Esophagus (tissue), 2 donors: ENCODE measurements around the gene APLP1. TPM values are rescaled to one million over a fixed set of nuclear protein-coding genes. Genes with fewer than 3 reads are reported as not detected.
"Not testable (repeated sequence)": the region's sequence is repeated elsewhere in the genome, so short reads cannot be mapped to it uniquely, and the experiment has no call there.

ENCODE experiments used
- H3K27ac ChIP-seq, 2 donors: one replicate each; pipeline ENCODE4 v1.5.1; 2013; ENCODE audit warnings: low read depth in 2 of 2, mild to moderate bottlenecking in 2 of 2, inconsistent platforms in 1 of 2, low read length in 1 of 2, moderate library complexity in 1 of 2
- H3K27me3 ChIP-seq, 2 donors: one replicate each; pipeline ENCODE4 v1.6.1; 2013; ENCODE audit warnings: low read length in 2 of 2, control low read depth in 1 of 2, mild to moderate bottlenecking in 1 of 2; ENCODE audit not compliant: insufficient read depth in 2 of 2, control insufficient read depth in 1 of 2
- H3K36me3 ChIP-seq, 2 donors: one replicate each; pipeline ENCODE4 v1.6.1; 2013; ENCODE audit warnings: low read length in 1 of 2; ENCODE audit not compliant: control insufficient read depth in 2 of 2, insufficient read depth in 2 of 2
- H3K4me1 ChIP-seq, 2 donors: one replicate each; pipeline ENCODE4 v1.6.1; 2013; ENCODE audit warnings: low read length in 1 of 2; ENCODE audit not compliant: control insufficient read depth in 2 of 2, insufficient read depth in 2 of 2
- H3K4me3 ChIP-seq, 2 donors: one replicate each; pipeline ENCODE4 v1.5.1; 2013; ENCODE audit warnings: low read length in 2 of 2, mild to moderate bottlenecking in 2 of 2, low read depth in 1 of 2, moderate library complexity in 1 of 2
- H3K9me3 ChIP-seq, 2 donors: one replicate each; pipeline ENCODE4 v1.6.1; 2013; ENCODE audit warnings: mild to moderate bottlenecking in 2 of 2, low read depth in 1 of 2, low read length in 1 of 2, moderate library complexity in 1 of 2; ENCODE audit not compliant: control insufficient read depth in 2 of 2, insufficient read depth in 1 of 2
- WGBS, 2 donors: extraction: QIAGEN DNeasy Blood & Tissue Kit; methylation state at CpG; one replicate each; pipeline ENCODE4 v1.1.7; 2013; 5-methylcytosine and 5-hydroxymethylcytosine counted together
- polyA plus RNA-seq, 2 donors: library from polyadenylated mRNA; stranded (reverse); fragments of 200-250 nt; gene quantifications; one replicate each; pipeline ENCODE4 v1.2.3, GENCODE V29; 2013
- donor health status: healthy with polysubstance abuse.
- donor health status: Bipolar disorder and iron deficiency.

The APLP1 gene
- 1 to 10 TPM in 1 of 2 donors, under 1 TPM in 1; 0.69 to 1.4 TPM for polyA plus RNA-seq

- Histone ChIP-seq H3K4me1 (peaks cover 6 to 13% of the 10 kb centered on the region in 2 donors), H3K36me3 (no peaks in the 10 kb centered on the region), H3K9me3 (no peaks in the 10 kb centered on the region), H3K4me3 (peak within 1 kb of the TSS; percentile 41 to 45), H3K27me3 (peaks cover 0 to 2% of the 10 kb centered on the region in 2 donors), H3K27ac (no peak within 1 kb of the TSS)
- 0% methylated on average over 41 to 60 of the region's 60 CpGs for WGBS, 2 donors
These were observed at the start of gene APLP1 for GRCh38 chr19:35868172-35868822. Gene APLP1 (plus strand): TSS chr19:35868574. CDS start chr19:35868637, 63 bp downstream.

DNA sequence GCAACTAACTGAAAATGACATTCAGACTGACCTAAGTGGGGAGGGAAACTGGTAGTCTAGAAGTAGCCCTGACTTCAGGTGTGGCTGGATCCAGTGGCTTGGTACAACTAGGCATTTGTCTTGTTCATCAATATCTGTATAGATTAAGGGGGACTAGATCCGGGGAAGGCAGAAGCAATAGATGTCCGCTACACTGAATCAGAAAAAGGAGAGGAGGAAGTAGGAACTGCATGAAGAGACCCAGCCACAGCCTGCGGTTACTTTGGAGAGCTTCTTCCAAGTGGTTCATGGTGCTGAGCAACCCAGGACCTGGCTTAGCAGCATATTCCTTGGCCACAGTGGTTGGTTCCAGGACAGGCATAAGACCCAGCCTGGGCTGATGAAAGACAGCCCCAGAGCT is 45.8 kb upstream of the APLP1 start:
- Histone ChIP-seq H3K36me3 (no peaks in the 10 kb centered on the region), H3K27ac (no peak overlapping the region), H3K4me1 (no peaks in the 10 kb centered on the region), H3K4me3 (no peak overlapping the region), H3K27me3 (no peaks in the 10 kb centered on the region), H3K9me3 (no peaks in the 10 kb centered on the region)
- 76% methylated on average over 3 of the region's 3 CpGs for WGBS, 2 donors

GRCh38 chr19:35824150-35824549 is 44.2 kb upstream of the APLP1 start:
- Histone ChIP-seq H3K27ac (no peak overlapping the region), H3K27me3 (no peaks in the 10 kb centered on the region), H3K36me3 (no peaks in the 10 kb centered on the region), H3K4me3 (no peak overlapping the region), H3K4me1 (no peaks in the 10 kb centered on the region), H3K9me3 (no peaks in the 10 kb centered on the region)
- WGBS, 2 donors, result 86% methylated on average over 5 of the region's 5 CpGs

DNA sequence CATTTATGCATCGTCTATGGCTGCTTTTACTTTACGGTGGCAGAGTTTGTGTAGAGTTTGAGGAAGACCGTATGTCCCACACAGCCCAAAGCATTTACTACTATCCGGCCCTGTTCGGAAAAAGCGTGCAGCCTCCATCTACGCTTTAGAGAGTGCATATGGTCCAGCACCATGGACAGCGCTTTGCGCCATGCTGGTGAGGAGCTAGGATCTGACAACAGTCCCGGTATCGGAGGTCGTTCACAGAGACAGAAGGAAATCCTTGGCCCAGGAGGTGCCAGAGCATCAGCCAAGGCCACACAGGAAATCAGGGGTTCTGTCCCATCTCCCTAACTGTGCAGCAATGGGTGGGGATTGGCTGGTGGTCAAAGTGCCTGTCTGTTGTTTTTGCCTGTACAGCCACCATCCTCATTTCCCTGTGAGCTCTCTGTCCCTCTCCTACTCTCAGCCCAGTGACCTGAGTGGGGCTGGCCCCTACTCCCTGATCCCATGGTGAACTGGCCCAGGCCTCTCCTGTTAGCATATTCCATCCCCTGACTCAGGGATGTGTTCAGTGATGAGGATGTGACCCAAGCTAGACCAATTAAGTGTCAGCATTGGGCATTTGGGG is 39.6 kb upstream of the APLP1 start:
- H3K9me3 ChIP-seq, result no peaks in the 10 kb centered on the region
- no peak overlapping the region for H3K27ac ChIP-seq
- no peaks in the 10 kb centered on the region for H3K27me3 ChIP-seq
- no peaks in the 10 kb centered on the region for H3K36me3 ChIP-seq
- WGBS, 2 donors, result 10 to 24% methylated on average over 12 of the region's 12 CpGs
- H3K4me1 ChIP-seq, result no peaks in the 10 kb centered on the region
- no peak overlapping the region for H3K4me3 ChIP-seq

DNA sequence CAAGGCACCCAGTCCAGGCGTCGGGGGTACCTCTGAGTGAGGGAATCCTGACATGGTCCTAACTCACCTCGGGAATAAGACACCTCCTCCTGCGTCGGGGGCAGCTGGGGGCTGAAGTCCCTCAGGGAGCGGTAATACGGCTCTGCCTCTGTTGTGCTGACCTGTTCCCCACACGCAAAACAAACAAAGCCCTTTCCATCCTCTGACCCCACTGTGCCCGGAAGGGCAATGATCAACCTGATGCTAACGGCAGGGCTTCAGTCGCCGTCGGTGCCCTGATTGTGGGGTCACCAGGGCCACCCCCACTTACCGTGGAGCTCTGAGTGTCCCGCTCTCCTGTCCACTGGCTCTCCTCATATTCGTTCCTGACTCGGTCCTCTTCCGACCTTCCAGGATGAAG is 37.4 kb upstream of the APLP1 start:
- Histone ChIP-seq H3K9me3 (no peaks in the 10 kb centered on the region), H3K4me3 (no peak overlapping the region), H3K27ac (no peak overlapping the region), H3K27me3 (no peaks in the 10 kb centered on the region), H3K4me1 (no peaks in the 10 kb centered on the region), H3K36me3 (no peaks in the 10 kb centered on the region)
- WGBS, 2 donors, result 71 to 79% methylated on average over 18 of the region's 18 CpGs

GRCh38 chr19:35832054-35832453 is 36.3 kb upstream of the APLP1 start:
- Histone ChIP-seq H3K36me3 (no peaks in the 10 kb centered on the region), H3K4me1 (no peaks in the 10 kb centered on the region), H3K4me3 (no peak overlapping the region), H3K9me3 (no peaks in the 10 kb centered on the region), H3K27ac (no peak overlapping the region), H3K27me3 (no peaks in the 10 kb centered on the region)
- WGBS, 2 donors, result 61 to 69% methylated on average over 4 of the region's 4 CpGs

GRCh38 chr19:35833972-35834371 is 34.4 kb upstream of the APLP1 start:
- H3K4me3 ChIP-seq, result no peak overlapping the region
- no peaks in the 10 kb centered on the region for H3K27me3 ChIP-seq
- H3K4me1 ChIP-seq, result no peaks in the 10 kb centered on the region
- no peak overlapping the region for H3K27ac ChIP-seq
- no peaks in the 10 kb centered on the region for H3K9me3 ChIP-seq
- H3K36me3 ChIP-seq, result no peaks in the 10 kb centered on the region
- 54 to 65% methylated on average over 7 of the region's 7 CpGs for WGBS, 2 donors

DNA sequence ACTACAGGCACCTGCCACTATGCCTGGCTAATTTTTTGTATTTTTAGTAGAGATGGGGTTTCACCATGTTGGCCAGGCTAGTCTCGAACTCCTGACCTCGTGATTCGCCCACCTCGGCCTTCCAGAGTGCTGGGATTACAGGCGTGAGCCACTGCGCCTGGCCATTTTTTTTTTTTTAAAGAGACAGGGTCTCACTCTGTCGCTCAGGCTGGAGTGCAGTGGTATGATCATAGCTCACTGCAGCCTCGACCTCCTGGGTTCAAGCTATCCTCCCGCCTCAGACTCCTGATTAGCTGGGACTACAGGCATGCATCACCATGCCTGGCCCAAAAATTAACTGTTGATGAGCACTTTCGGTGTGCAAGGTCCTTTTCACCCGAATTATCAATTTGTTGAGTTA is 32.3 kb upstream of the APLP1 start:
- H3K36me3 ChIP-seq, H3K27me3 ChIP-seq, H3K4me1 ChIP-seq, H3K27ac ChIP-seq, H3K9me3 ChIP-seq, H3K4me3 ChIP-seq: not testable (repeated sequence)
- 51 to 59% methylated on average over 11 of the region's 11 CpGs for WGBS, 2 donors

DNA sequence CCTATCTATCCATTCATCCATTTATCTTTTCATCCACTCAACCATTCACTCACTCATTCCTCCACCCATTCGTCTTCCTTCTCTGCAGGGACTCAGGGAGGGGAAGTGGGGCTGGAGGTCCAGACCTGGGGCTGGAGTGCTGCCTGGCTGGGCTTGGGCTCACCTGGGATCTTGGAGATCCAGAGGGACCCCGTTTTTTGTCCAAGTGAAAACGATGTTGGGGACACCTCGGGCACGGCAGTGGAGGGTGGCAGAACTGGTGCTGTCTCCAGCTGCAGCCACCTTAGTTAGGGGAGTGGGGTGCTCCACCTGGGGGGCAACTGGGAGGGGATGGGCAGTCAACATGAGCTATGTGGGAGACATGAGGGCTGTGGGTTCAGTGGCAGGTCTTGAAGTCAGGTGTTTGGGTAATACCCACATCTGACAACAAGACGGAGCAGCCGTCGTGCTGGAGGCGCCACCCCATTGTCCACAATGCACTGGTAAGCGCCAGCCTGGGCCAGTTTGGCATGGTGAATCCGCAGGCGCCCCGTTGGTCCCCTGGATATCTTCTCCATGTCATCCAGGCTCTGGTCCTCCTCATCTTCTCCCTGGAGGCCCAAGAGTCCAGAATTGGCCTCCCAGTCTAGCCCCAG is 26.3 kb upstream of the APLP1 start:
- Histone ChIP-seq H3K4me3 (no peak overlapping the region), H3K36me3 (no peaks in the 10 kb centered on the region), H3K27me3 (peaks cover 0 to 5% of the 10 kb centered on the region in 2 donors), H3K27ac (no peak overlapping the region), H3K9me3 (peaks cover 2 to 12% of the 10 kb centered on the region in 2 donors), H3K4me1 (peaks cover 0 to 10% of the 10 kb centered on the region in 2 donors)
- whole genome bisulfite sequencing, 2 donors, result 83 to 88% methylated on average over 13 of the region's 13 CpGs
